Sigmoid colon (tissue), 4 donors: ENCODE results near the gene TRPV3.

Experiments used
- EP300 ChIP-seq, 4 donors: sonication (generic); formaldehyde crosslinking; IDR thresholded peaks; one replicate each; pipeline ENCODE4 v1.6.1; 2017; ENCODE audit warnings: antibody characterized with exemption in 4 of 4
- POLR2AphosphoS5 ChIP-seq, 4 donors: sonication (generic); formaldehyde crosslinking; IDR thresholded peaks; one replicate each; pipeline ENCODE4 v1.6.1; 2017; ENCODE audit warnings: antibody characterized with exemption in 4 of 4

DNA sequence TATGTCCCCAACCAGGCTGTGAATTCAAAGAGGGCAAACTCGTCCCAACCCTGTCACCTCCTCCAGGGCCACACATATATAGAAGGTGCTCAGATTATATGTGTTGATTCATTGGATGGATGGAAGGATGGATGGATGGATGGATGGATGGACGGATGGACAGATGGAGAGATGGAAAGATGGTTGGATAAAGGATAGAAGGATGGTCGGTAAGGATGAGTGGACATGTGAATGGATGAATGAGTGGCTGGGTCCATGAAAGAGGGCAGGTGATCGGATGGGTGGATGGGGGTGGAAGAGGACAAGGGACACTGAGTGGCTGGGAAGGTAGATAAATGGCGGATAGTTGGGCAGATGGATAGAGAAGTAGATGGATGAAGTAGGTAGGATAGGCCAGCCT, 30.1 kb downstream of the TRPV3 start:
- TF ChIP-seq EP300 (IDR thresholded peaks at IDR 0.05) (no peak), POLR2AphosphoS5 (IDR thresholded peaks at IDR 0.05) (no peak)
